Gastrocnemius medialis (tissue), 4 donors: Measurements from ENCODE around the gene MMP21.

Experiments used
- POLR2A ChIP-seq, 2 donors: fragments of 450-650 bp; IDR thresholded peaks; one replicate each; pipeline ENCODE4 v1.6.1; 2017; ENCODE audit warnings: antibody characterized with exemption in 2 of 2, mild to moderate bottlenecking in 2 of 2, moderate library complexity in 2 of 2
- TF ChIP-seq, protein P1 (sequence below), 5 experiments: fragments of 450-650 bp in 3 of 5; fragments of 200-600 bp in 2 of 5; sonication (generic) in 2 of 5; IDR thresholded peaks in 4 of 5; conservative IDR thresholded peaks in 1 of 5; 1 replicate in 4 of 5; 2 replicates in 1 of 5; pipeline ENCODE4 v1.5.1; 2016 to 2019; ENCODE audit warnings: antibody characterized with exemption in 5 of 5, mild to moderate bottlenecking in 3 of 5, moderate library complexity in 3 of 5

DNA sequence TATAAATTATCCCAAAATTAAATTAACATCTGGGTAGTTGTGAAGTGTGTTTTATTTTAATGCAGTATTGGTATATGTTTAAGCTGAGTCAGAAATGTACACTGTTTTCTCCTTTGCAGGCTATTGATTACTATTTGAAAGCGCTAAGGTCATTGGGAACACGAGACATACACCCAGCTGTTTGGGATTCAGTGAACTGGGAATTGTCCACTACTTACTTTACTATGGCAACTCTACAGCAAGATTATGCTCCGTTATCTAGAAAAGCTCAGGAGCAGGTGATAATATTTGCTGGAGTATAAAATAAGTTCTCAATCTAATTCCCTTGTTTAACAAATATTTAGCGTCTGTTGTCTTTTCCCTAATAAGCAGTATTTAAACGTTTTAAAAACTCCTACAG, 28.2 kb downstream of the MMP21 start:
- TF ChIP-seq, protein P1, sequence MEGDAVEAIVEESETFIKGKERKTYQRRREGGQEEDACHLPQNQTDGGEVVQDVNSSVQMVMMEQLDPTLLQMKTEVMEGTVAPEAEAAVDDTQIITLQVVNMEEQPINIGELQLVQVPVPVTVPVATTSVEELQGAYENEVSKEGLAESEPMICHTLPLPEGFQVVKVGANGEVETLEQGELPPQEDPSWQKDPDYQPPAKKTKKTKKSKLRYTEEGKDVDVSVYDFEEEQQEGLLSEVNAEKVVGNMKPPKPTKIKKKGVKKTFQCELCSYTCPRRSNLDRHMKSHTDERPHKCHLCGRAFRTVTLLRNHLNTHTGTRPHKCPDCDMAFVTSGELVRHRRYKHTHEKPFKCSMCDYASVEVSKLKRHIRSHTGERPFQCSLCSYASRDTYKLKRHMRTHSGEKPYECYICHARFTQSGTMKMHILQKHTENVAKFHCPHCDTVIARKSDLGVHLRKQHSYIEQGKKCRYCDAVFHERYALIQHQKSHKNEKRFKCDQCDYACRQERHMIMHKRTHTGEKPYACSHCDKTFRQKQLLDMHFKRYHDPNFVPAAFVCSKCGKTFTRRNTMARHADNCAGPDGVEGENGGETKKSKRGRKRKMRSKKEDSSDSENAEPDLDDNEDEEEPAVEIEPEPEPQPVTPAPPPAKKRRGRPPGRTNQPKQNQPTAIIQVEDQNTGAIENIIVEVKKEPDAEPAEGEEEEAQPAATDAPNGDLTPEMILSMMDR (IDR thresholded peaks at IDR 0.05 in 4 of 5, conservative IDR thresholded peaks at IDR 0.05 in 1 of 5), result no peak
- TF ChIP-seq POLR2A (IDR thresholded peaks at IDR 0.05), result no peak
